HG03175 (cell line): ENCODE data around the gene RAMP1.

Source experiments
- ATAC-seq: cut with Tn5 transposase; IDR thresholded peaks from one replicate; pipeline ENCODE4 v1.9.1; 2021; ENCODE audit warnings: mild to moderate bottlenecking, moderate library complexity; ENCODE audit not compliant: unreplicated experiment

Gene RAMP1

DNA sequence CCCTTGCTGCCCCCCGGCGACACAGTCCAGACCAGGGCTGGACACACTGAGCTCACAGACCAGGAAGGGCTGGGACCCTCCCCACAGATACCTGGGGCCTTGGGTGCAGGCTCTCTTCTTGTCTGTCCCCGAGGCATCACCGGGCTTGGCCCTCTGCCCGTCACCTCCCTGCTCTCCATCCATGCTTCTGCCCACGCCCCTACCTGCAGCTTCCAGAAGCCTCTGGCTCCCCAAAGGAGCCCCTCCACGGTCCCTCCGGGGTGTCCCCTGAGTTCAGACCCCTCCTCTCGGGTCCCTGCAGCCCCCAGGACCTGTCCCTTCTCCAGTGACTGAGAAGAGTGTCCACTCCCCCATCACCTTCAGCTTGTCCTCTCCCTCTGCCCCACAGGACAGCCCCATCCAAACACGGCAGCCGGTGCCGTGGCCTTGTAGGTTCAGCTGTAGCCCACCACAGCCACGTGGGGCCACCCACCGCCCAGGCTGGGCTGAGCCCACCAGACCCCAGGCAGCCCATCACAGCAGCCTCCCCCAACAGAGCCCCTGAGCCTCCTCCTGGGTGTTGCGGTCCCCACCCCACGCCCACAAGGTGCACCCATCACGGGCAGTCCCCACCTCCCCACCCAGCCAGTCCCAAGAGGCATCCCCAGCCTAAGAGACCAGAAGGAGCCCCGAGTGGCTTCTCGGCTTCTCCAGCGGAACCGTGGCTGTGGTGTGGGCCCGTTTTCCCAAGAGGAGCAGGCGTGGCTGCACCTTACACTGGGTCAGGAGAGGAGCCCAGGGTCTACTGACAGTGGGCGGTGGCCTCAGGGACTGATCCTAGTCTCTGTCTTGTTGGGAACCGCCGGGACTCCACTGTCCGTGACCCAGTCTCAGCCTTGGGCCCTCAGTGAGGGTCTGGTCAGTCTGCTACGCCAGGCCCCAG lies 53.1 kb downstream of the RAMP1 start:
- no peak for ATAC-seq

DNA sequence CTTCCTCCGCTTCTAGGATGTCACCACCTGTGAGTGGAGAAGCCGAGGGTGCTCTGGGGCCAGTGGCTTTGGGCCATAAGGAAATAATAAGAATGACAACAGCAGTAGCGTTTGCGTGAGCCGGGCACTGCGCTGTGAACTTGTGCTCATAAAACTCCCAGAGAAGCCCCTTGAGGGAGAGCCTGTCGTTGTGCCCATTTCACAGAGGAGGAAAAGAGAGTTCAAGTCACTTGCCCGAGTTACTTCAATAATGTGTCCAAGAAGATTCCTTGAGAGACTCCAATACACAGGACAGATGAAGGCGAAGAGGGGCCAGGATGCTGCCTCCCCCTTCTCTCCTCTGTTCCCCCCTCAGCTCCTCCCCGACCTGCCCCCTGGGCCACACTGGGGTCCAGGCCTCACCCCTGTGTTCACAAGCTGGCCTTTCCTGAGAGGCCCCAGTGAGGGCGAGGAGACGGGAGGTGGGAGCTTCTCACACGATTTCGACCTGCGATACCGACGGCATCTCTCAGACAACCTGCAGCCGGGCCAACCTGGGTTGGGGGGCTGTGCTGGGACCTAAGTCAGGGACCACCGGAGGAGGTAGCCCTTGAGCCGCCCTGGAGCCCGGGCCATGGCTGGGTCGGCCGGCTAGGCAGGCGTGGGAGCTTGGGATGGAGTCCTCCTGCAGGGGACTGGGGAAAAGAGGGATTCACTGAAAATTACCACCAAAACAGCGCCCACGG lies 53.9 kb downstream of the RAMP1 start:
- ATAC-seq = no peak

GRCh38 chr2:237915576-237915975 lies 56.2 kb downstream of the RAMP1 start:
- ATAC-seq = no peak

- ATAC-seq = no peak
These were observed 56.9 kb downstream of the RAMP1 start for GRCh38 chr2:237916296-237916695.

DNA sequence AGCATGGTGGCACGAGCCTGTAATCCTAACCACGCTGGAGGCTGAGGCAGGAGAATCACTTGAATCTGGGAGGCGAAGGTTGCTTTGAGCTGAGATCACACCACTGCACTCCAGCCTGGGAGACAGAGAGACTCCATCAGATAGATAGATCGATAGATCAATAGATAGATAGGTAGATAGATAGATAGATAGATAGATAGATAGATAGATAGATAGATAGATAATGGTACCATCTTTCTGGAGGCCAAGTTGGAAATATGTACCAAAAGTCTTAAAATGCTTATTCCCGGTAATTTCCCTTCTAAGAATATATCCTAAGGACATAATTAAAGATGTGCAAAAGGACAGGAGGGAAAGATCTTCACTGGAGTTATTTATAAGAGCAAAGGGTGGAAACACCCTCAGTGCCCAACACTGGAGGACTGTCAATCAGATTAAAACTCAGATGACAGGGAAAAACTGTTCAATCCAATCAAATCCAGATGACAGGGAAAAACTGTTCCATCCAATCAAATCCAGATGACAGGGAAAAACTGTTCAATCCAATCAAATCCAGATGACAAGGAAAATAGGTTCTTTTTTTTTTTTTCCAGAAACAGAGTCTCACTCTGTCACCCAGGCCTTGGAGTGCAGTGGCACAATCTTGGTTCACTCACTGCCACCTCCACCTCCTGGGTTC lies 58.4 kb downstream of the RAMP1 start:
- no peak for ATAC-seq

- ATAC-seq = no peak
These were observed 60.2 kb downstream of the RAMP1 start for GRCh38 chr2:237919593-237919992.

- no peak for ATAC-seq
These were observed 61.2 kb downstream of the RAMP1 start for GRCh38 chr2:237920673-237921072.

GRCh38 chr2:237921967-237922492 lies 62.6 kb downstream of the RAMP1 start:
- ATAC-seq = no peak

GRCh38 chr2:237922641-237923361 lies 63.4 kb downstream of the RAMP1 start:
- no peak for ATAC-seq

DNA sequence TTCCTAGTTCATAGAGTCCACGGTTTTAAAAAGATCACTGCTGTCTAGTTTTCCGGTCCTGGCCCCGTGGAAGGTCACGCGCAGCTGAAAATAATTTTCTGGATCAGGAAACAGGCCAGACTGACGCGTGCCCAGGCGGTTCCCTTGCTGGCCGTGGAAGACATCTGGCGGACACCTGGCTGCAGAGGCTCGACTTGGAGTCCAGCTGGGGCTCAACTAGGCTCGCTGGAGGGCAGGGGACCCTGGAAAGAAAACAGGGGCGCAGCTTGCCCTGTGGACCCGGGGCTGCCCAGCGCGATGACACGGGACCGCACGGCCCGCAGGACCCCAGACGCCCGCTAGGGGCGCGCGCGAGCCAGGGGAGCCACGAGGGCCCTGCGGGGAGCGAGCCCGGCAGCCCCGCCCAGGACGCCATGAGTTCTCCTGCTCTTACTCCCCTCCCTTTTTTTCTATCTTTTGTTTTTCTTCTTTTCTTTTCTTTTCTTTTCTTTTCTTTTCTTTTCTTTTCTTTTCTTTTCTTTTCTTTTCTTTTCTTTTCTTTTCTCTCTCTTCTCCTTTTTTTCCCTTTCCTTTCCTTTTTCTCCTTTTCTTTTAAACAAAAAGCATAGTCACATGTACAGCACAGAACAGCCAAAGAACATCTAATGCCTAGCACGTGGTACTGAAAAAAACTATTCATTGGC lies 64.2 kb downstream of the RAMP1 start:
- peak; percentile 97 for ATAC-seq

DNA sequence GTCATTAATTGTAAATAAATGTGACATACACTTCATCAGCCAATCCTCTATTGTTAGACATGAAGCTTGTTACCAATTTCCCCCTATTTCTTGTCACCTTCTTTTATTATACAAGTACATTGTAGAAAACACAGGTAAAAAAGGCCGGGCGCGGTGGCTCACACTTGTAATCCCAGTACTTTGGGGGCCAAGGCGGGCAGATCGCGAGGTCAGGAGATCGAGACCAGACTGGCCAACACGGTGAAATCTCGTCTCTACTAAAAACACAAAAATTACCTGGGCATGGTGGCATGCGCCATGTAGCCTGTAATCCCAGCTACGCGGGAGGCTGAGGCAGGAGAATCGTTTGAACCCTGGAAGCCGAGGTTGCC lies 64.7 kb downstream of the RAMP1 start:
- ATAC-seq = no peak

DNA sequence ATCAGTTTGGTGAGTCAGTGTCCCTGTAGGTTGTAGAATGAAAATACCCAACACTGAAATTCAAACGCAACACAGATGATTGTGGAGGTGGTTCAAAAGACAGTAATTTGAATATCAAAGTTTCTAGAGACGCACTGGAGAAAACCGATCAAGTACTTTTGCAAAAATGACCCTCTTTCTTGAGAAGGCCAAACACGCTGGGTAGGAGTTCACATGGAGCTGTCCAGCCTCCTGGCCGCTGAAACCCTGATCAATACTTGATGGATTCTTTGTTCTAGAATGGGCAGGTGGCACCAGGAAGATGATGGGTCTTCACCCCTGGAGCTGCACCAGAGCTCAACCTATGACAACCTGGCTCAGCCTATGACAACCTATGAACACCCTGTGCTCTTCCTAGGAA lies 67.7 kb downstream of the RAMP1 start:
- no peak for ATAC-seq

- ATAC-seq = no peak
These were observed 68.6 kb downstream of the RAMP1 start for GRCh38 chr2:237927986-237928385.

- no peak for ATAC-seq
These were observed 70.6 kb downstream of the RAMP1 start for GRCh38 chr2:237929979-237930378.

- ATAC-seq = no peak
These were observed 71.8 kb downstream of the RAMP1 start for GRCh38 chr2:237931205-237931721.

- no peak for ATAC-seq
These were observed 73.3 kb downstream of the RAMP1 start for GRCh38 chr2:237932731-237933131.

GRCh38 chr2:237934186-237934585 lies 74.8 kb downstream of the RAMP1 start:
- ATAC-seq = no peak

GRCh38 chr2:237935740-237936452 lies 76.5 kb downstream of the RAMP1 start:
- no peak for ATAC-seq

- no peak for ATAC-seq
These were observed 79.8 kb downstream of the RAMP1 start for GRCh38 chr2:237939251-237939650.
